Neural cell (in vitro differentiated cells): ENCODE measurements around the gene ASIC1. TPM values are rescaled to one million over a fixed set of nuclear protein-coding genes. Genes with fewer than 3 reads are reported as not detected.

Source experiments
- H2AFZ ChIP-seq: fragments of 200-600, 300-800 bp; sonication (generic), shearing (Covaris generic); 2 replicates; pipeline ENCODE4 v1.6.0; 2014; ENCODE audit warnings: low read depth, mild to moderate bottlenecking, antibody characterized with exemption, low read length, moderate library complexity
- H3F3A ChIP-seq: fragments of 200-600 bp; shearing (Covaris generic); 2 replicates; pipeline ENCODE4 v1.6.1; 2016; ENCODE audit warnings: mild to moderate bottlenecking, moderate library complexity, mixed read lengths, antibody characterized with exemption, low read length; ENCODE audit not compliant: insufficient read depth, poor library complexity, severe bottlenecking
- H3K27ac ChIP-seq: fragments of 200-600, 300-800 bp; sonication (generic), shearing (Covaris generic); 2 replicates; pipeline ENCODE4 v1.5.1; 2014; ENCODE audit warnings: mild to moderate bottlenecking, low read length, moderate library complexity
- H3K27me3 ChIP-seq: fragments of 300-800, 200-600 bp; sonication (generic), shearing (Covaris generic); 2 replicates; pipeline ENCODE4 v1.6.0; 2014; ENCODE audit warnings: mild to moderate bottlenecking, low read depth, low read length, moderate library complexity; ENCODE audit not compliant: insufficient read depth
- H3K36me3 ChIP-seq: fragments of 300-800, 200-600 bp; sonication (generic), shearing (Covaris generic); 2 replicates; pipeline ENCODE4 v1.5.1; 2014; ENCODE audit warnings: mild to moderate bottlenecking, antibody characterized with exemption, low read length, moderate library complexity; ENCODE audit not compliant: insufficient read depth
- H3K4me2 ChIP-seq: fragments of 300-800, 200-600 bp; sonication (generic), shearing (Covaris generic); 2 replicates; pipeline ENCODE4 v1.6.0; 2014; ENCODE audit warnings: mild to moderate bottlenecking, low read length
- H3K4me3 ChIP-seq: fragments of 300-800, 200-600 bp; sonication (generic), shearing (Covaris generic); 2 replicates; pipeline ENCODE4 v1.5.1; 2014; ENCODE audit warnings: mild to moderate bottlenecking, low read length, moderate library complexity
- H3K79me2 ChIP-seq: fragments of 200-600 bp; shearing (Covaris generic); replicated peaks from 2 replicates; pipeline ENCODE4 v1.6.0; 2014; ENCODE audit warnings: mild to moderate bottlenecking, low read length, moderate library complexity; ENCODE audit not compliant: insufficient read depth
- H3K9ac ChIP-seq: fragments of 300-800, 200-600 bp; sonication (generic), shearing (Covaris generic); 2 replicates; pipeline ENCODE4 v1.6.1; 2016; ENCODE audit warnings: mild to moderate bottlenecking, low read length, mixed read lengths
- H3K9me2 ChIP-seq: fragments of 200-600 bp; shearing (Covaris generic); 2 replicates; pipeline ENCODE4 v1.6.1; 2016; ENCODE audit warnings: mild to moderate bottlenecking, low read length, mixed read lengths; ENCODE audit not compliant: insufficient read depth
- H3K9me3 ChIP-seq: fragments of 200-600, 300-800 bp; sonication (generic), shearing (Covaris generic); 2 replicates; pipeline ENCODE4 v1.6.1; 2016; ENCODE audit warnings: mild to moderate bottlenecking, mixed run types, low read length, moderate library complexity, mixed read lengths
- H4K20me1 ChIP-seq: fragments of 200-600 bp; shearing (Covaris generic); 2 replicates; pipeline ENCODE4 v1.6.1; 2016; ENCODE audit warnings: mild to moderate bottlenecking, mixed run types; ENCODE audit not compliant: insufficient read depth
- EP300 ChIP-seq: fragments of 450-650 bp; conservative IDR thresholded peaks from 2 replicates; pipeline ENCODE4 v1.6.1; 2014; ENCODE audit warnings: antibody characterized with exemption, mild to moderate bottlenecking, moderate library complexity; ENCODE audit not compliant: poor library complexity, severe bottlenecking
- polyA plus RNA-seq: library from polyadenylated mRNA; depleted of rRNA; stranded (reverse); fragments of >200 nt; gene quantifications from 2 replicates; pipeline ENCODE4 v1.2.3, GENCODE V29; 2014
- TF ChIP-seq, protein P1 (sequence below): fragments of 450-650 bp; IDR thresholded peaks from 2 replicates; pipeline ENCODE4 v1.5.1; 2014; ENCODE audit warnings: antibody characterized with exemption, mild to moderate bottlenecking, moderate library complexity; ENCODE audit not compliant: poor library complexity, severe bottlenecking
- TF ChIP-seq, protein P2 (sequence below): IDR thresholded peaks from 2 replicates; pipeline ENCODE4 v1.6.1; 2012; ENCODE audit warnings: borderline replicate concordance

The ASIC1 gene
- polyA plus RNA-seq, 1 donor from 2014 or later = 8.0 TPM

DNA sequence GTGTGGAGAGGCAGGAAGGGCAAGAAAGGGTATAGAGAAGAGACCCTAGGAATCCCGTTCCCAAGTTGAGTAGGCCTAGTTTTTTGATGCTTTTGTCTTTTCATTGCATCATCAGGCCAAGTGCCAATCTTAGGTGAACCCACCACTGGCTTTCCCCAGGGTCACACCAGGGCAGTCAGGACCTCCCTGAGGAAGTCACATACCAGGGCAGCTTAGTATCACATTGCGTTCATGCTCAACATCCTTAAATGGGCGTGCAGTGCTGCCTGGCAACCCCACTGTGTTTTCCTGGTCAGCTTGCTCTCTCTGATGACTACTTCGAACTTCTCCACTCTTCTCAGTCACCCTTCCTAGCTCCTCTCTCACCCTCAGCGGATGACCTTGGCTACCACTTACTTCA lies 9.0 kb downstream of the ASIC1 start:
- Histone ChIP-seq H3K27me3 (no peaks in the 10 kb centered on the region), H3K9me3 (no peaks in the 10 kb centered on the region), H4K20me1 (no peaks in the 10 kb centered on the region), H3K9me2 (no peaks in the 10 kb centered on the region), H3K4me2 (no peak overlapping the region), H3K9ac (no peak overlapping the region), H3K4me3 (no peak overlapping the region), H3K36me3 (peaks cover 4% of the 10 kb centered on the region), H2AFZ (no peak overlapping the region), H3K27ac (no peak overlapping the region), H3K79me2 (no peaks in the 10 kb centered on the region), H3F3A (no peaks in the 10 kb centered on the region)
- TF ChIP-seq, protein P1, sequence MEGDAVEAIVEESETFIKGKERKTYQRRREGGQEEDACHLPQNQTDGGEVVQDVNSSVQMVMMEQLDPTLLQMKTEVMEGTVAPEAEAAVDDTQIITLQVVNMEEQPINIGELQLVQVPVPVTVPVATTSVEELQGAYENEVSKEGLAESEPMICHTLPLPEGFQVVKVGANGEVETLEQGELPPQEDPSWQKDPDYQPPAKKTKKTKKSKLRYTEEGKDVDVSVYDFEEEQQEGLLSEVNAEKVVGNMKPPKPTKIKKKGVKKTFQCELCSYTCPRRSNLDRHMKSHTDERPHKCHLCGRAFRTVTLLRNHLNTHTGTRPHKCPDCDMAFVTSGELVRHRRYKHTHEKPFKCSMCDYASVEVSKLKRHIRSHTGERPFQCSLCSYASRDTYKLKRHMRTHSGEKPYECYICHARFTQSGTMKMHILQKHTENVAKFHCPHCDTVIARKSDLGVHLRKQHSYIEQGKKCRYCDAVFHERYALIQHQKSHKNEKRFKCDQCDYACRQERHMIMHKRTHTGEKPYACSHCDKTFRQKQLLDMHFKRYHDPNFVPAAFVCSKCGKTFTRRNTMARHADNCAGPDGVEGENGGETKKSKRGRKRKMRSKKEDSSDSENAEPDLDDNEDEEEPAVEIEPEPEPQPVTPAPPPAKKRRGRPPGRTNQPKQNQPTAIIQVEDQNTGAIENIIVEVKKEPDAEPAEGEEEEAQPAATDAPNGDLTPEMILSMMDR = no peak

DNA sequence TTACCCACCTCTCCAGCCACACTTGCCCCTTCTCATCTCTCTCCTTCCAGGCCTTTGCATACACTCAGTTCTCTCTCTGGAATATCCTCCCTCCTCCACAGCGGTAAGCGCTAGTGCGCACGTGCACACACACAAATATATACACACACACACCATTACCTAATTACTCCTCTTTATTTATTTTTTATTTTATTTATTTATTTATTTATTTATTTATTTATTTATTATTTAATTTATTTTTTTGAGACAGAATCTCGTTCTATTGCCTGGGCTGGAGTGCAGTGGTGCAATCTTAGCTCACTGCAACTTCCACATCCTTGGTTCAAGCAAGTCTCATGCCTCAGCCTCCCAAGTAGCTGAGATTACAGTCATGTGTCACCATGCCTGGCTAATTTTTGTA lies 11.7 kb downstream of the ASIC1 start:
- H3K27me3 ChIP-seq = no peaks in the 10 kb centered on the region
- H4K20me1 ChIP-seq = no peaks in the 10 kb centered on the region
- H3F3A ChIP-seq = no peaks in the 10 kb centered on the region
- H3K27ac ChIP-seq = no peak overlapping the region
- TF ChIP-seq, protein P2, sequence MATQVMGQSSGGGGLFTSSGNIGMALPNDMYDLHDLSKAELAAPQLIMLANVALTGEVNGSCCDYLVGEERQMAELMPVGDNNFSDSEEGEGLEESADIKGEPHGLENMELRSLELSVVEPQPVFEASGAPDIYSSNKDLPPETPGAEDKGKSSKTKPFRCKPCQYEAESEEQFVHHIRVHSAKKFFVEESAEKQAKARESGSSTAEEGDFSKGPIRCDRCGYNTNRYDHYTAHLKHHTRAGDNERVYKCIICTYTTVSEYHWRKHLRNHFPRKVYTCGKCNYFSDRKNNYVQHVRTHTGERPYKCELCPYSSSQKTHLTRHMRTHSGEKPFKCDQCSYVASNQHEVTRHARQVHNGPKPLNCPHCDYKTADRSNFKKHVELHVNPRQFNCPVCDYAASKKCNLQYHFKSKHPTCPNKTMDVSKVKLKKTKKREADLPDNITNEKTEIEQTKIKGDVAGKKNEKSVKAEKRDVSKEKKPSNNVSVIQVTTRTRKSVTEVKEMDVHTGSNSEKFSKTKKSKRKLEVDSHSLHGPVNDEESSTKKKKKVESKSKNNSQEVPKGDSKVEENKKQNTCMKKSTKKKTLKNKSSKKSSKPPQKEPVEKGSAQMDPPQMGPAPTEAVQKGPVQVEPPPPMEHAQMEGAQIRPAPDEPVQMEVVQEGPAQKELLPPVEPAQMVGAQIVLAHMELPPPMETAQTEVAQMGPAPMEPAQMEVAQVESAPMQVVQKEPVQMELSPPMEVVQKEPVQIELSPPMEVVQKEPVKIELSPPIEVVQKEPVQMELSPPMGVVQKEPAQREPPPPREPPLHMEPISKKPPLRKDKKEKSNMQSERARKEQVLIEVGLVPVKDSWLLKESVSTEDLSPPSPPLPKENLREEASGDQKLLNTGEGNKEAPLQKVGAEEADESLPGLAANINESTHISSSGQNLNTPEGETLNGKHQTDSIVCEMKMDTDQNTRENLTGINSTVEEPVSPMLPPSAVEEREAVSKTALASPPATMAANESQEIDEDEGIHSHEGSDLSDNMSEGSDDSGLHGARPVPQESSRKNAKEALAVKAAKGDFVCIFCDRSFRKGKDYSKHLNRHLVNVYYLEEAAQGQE = no peak
- TF ChIP-seq, protein P1 = no peak
- no peak overlapping the region for H2AFZ ChIP-seq
- H3K9ac ChIP-seq = no peak overlapping the region
- no peaks in the 10 kb centered on the region for H3K9me3 ChIP-seq
- no peak overlapping the region for H3K4me2 ChIP-seq
- H3K9me2 ChIP-seq = no peaks in the 10 kb centered on the region
- H3K79me2 ChIP-seq = no peaks in the 10 kb centered on the region
- no peak overlapping the region for H3K4me3 ChIP-seq
- peaks cover 4% of the 10 kb centered on the region for H3K36me3 ChIP-seq

DNA sequence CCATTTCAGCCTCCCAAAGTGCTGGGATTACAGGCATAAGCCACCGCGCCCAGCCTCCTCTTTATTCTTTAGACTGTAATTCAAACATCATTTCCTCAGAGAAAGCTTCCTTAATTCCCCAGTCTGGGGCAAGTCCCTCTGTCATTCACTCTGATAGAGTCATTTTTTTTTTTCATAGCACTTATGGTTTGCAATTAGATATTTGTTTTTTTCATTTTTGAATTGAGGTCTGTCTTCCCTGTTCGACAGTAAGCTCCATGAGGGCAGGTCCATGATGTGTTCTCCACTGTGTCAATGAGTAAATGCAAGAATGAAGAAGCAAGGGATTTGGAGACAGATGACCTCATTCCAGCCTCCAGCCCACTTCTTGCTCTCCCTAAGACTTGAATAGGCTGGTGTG lies 12.1 kb downstream of the ASIC1 start:
- no peak overlapping the region for H3K27ac ChIP-seq
- H3K9ac ChIP-seq = no peak overlapping the region
- TF ChIP-seq EP300 = no peak
- no peaks in the 10 kb centered on the region for H3K9me2 ChIP-seq
- H4K20me1 ChIP-seq = no peaks in the 10 kb centered on the region
- no peak overlapping the region for H2AFZ ChIP-seq
- H3K9me3 ChIP-seq = no peaks in the 10 kb centered on the region
- H3K4me3 ChIP-seq = no peak overlapping the region
- no peaks in the 10 kb centered on the region for H3K79me2 ChIP-seq
- peaks cover 4% of the 10 kb centered on the region for H3K36me3 ChIP-seq
- no peaks in the 10 kb centered on the region for H3K27me3 ChIP-seq
- H3F3A ChIP-seq = no peaks in the 10 kb centered on the region
- H3K4me2 ChIP-seq = no peak overlapping the region
